Mesothelial cell of epicardium (in vitro differentiated cells): ENCODE results near the gene SRCIN1. TPM values are rescaled to one million over a fixed set of nuclear protein-coding genes. Genes with fewer than 3 reads are reported as not detected.
A peak's percentile ranks its signal among the peaks of the same experiment; 100 is the strongest.

Experiments used
- DNase-seq, 2 experiments: peaks; one replicate each; pipeline ENCODE4 v3.0.0; 2021; ENCODE audit warnings: low spot score in 2 of 2; ENCODE audit not compliant: unreplicated experiment in 2 of 2
- H3K27ac Mint-ChIP-seq: 2 replicates; pipeline ENCODE4 v1.8.0; 2021; ENCODE audit warnings: mixed read lengths
- H3K27me3 Mint-ChIP-seq: 2 replicates; pipeline ENCODE4 v1.8.0; 2021; ENCODE audit warnings: low read depth, mixed read lengths
- H3K36me3 Mint-ChIP-seq: 2 replicates; pipeline ENCODE4 v1.8.0; 2021; ENCODE audit warnings: mixed read lengths
- H3K4me1 Mint-ChIP-seq: 2 replicates; pipeline ENCODE4 v1.8.0; 2021; ENCODE audit warnings: mixed read lengths
- H3K4me3 Mint-ChIP-seq: 2 replicates; pipeline ENCODE4 v1.8.0; 2021; ENCODE audit warnings: mild to moderate bottlenecking, moderate library complexity, mixed read lengths
- H3K9me3 Mint-ChIP-seq: 2 replicates; pipeline ENCODE4 v1.8.0; 2021; ENCODE audit warnings: mixed read lengths
- total RNA-seq: library from RNA; stranded (reverse); gene quantifications from 3 replicates; pipeline ENCODE4 v1.2.1, GENCODE V29; 2021
- TF ChIP-seq, protein P1 (sequence below): fragments of 200-600 bp; sonication (generic); IDR thresholded peaks from one replicate; pipeline ENCODE4 v1.5.0; 2021; ENCODE audit warnings: antibody characterized with exemption; ENCODE audit not compliant: unreplicated experiment

SRCIN1 gene
- total RNA-seq, 1 donor from 2014 or later = 19.4 TPM

GRCh38 chr17:38598536-38598935, 7.2 kb downstream of the SRCIN1 start:
- H3K4me3 Mint-ChIP-seq = no peak overlapping the region
- H3K4me1 Mint-ChIP-seq = peaks cover 39% of the 10 kb centered on the region

GRCh38 chr17:38597375-38597774, 8.4 kb downstream of the SRCIN1 start:
- Mint-ChIP-seq H3K27ac (no peak overlapping the region), H3K9me3 (no peaks in the 10 kb centered on the region), H3K4me3 (no peak overlapping the region), H3K36me3 (no peaks in the 10 kb centered on the region), H3K27me3 (peaks cover 5% of the 10 kb centered on the region), H3K4me1 (peaks cover 32% of the 10 kb centered on the region)
- DNase-seq = no peak
- TF ChIP-seq, protein P1, sequence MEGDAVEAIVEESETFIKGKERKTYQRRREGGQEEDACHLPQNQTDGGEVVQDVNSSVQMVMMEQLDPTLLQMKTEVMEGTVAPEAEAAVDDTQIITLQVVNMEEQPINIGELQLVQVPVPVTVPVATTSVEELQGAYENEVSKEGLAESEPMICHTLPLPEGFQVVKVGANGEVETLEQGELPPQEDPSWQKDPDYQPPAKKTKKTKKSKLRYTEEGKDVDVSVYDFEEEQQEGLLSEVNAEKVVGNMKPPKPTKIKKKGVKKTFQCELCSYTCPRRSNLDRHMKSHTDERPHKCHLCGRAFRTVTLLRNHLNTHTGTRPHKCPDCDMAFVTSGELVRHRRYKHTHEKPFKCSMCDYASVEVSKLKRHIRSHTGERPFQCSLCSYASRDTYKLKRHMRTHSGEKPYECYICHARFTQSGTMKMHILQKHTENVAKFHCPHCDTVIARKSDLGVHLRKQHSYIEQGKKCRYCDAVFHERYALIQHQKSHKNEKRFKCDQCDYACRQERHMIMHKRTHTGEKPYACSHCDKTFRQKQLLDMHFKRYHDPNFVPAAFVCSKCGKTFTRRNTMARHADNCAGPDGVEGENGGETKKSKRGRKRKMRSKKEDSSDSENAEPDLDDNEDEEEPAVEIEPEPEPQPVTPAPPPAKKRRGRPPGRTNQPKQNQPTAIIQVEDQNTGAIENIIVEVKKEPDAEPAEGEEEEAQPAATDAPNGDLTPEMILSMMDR = no peak

More at GRCh38 chr17:38598536-38598935, 7.2 kb downstream of the SRCIN1 start:
- peaks cover 6% of the 10 kb centered on the region for H3K27me3 Mint-ChIP-seq
- DNase-seq = peak in 1 of 2 experiments; percentile 78
- H3K9me3 Mint-ChIP-seq = no peaks in the 10 kb centered on the region
- H3K36me3 Mint-ChIP-seq = no peaks in the 10 kb centered on the region
- peak overlapping the region; percentile 59 for H3K27ac Mint-ChIP-seq
- TF ChIP-seq, protein P1 = no peak

DNA sequence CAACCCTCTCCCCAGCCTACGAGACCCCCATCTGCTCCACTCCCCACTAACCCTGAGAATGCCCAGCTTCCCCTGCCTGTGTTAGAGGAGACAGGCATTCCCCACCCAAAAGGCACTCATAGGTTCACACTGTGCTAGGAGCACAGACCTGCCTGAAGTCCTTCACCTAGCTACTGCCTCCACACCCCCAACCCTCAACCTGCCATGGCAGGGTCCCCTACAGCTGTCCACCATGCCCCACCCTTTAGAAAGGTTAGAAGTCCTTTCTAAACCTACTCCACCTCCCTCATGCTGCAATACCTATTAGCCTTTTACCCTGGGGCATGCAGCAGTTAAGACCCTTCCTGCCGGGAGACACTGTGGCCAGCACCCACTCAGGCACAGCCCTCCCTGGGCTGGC, 9.1 kb downstream of the SRCIN1 start:
- no peak for DNase-seq
- Mint-ChIP-seq H3K27ac (no peak overlapping the region), H3K9me3 (no peaks in the 10 kb centered on the region), H3K27me3 (peaks cover 5% of the 10 kb centered on the region), H3K36me3 (no peaks in the 10 kb centered on the region), H3K4me3 (no peak overlapping the region), H3K4me1 (peaks cover 24% of the 10 kb centered on the region)
- TF ChIP-seq, protein P1 = no peak

DNA sequence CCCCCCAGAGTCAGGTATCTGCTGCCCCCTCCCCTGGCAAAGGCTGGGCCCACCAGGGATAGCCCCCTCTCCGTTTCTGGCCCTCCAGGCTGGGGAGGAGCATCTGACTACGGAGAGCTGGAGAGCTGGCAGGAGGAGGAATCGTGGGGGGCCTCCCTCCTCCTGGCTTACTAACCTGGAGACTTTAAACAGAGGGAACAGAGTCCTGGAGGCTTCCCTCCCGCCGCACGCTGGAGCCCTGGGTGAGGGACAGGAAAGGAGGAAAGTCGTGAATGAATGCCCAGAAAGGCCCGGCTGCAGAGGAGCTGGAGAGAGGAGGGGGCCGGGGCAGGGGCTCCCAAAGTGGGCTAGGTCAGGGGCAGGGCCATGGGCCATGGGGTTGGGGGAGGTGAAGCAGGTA, 9.9 kb downstream of the SRCIN1 start:
- H3K4me3 Mint-ChIP-seq = no peak overlapping the region
- peaks cover 5% of the 10 kb centered on the region for H3K27me3 Mint-ChIP-seq
- H3K27ac Mint-ChIP-seq = no peak overlapping the region
- H3K4me1 Mint-ChIP-seq = peaks cover 20% of the 10 kb centered on the region
- H3K9me3 Mint-ChIP-seq = no peaks in the 10 kb centered on the region
- no peaks in the 10 kb centered on the region for H3K36me3 Mint-ChIP-seq
- DNase-seq = no peak
- TF ChIP-seq, protein P1 = no peak

- H3K4me1 Mint-ChIP-seq = peaks cover 13% of the 10 kb centered on the region
- H3K9me3 Mint-ChIP-seq = no peaks in the 10 kb centered on the region
- H3K27me3 Mint-ChIP-seq = peaks cover 5% of the 10 kb centered on the region
- H3K36me3 Mint-ChIP-seq = no peaks in the 10 kb centered on the region
- no peak overlapping the region for H3K4me3 Mint-ChIP-seq
- no peak overlapping the region for H3K27ac Mint-ChIP-seq
- DNase-seq = no peak
- TF ChIP-seq, protein P1 = no peak
Observed at GRCh38 chr17:38594152-38594551, 11.6 kb downstream of the SRCIN1 start.

GRCh38 chr17:38592487-38592886, 13.3 kb downstream of the SRCIN1 start:
- Mint-ChIP-seq H3K9me3 (no peaks in the 10 kb centered on the region), H3K4me1 (peaks cover 5% of the 10 kb centered on the region), H3K27me3 (peaks cover 9% of the 10 kb centered on the region), H3K27ac (no peak overlapping the region), H3K4me3 (no peak overlapping the region), H3K36me3 (no peaks in the 10 kb centered on the region)
- no peak for DNase-seq
- TF ChIP-seq, protein P1 = no peak
